IMR-90 (cell line): ENCODE measurements around the gene XDH. TPM values are rescaled to one million over a fixed set of nuclear protein-coding genes. Genes with fewer than 3 reads are reported as not detected.

Source experiments
- ATAC-seq: fragments of 200-7000 bp; cut with Tn5 transposase; 2 replicates; pipeline ENCODE4 v1.9.1; 2020; ENCODE audit warnings: low read depth, mild to moderate bottlenecking, moderate library complexity
- BruUV-seq: library from RNA; stranded (reverse); fragments of 400-500 nt; replicated peaks from 2 replicates; lab custom pipeline; 2021; lab: Mats Ljungman, UMichigan
- CTCF ChIA-PET: fragments of 300-600 bp; formaldehyde crosslinking; extraction: SDS; loops from one replicate; lab custom pipeline; 2021; ENCODE audit warnings: antibody characterized with exemption; lab: Yijun Ruan, JAX
- POLR2A ChIA-PET: fragments of 300-600 bp; sonication (Branson Sonifier 250); formaldehyde crosslinking; loops from one replicate; lab custom pipeline; 2022; ENCODE audit warnings: antibody characterized with exemption; ENCODE audit not compliant: unreplicated experiment; lab: Charles Lee
- DNase-seq: peaks from one replicate; pipeline ENCODE4 v3.0.0; 2013
- H2AFZ ChIP-seq: replicated peaks from 2 replicates; pipeline ENCODE3; 2013; ENCODE audit warnings: low read length, mild to moderate bottlenecking; ENCODE audit not compliant: poor library complexity
- H2AK5ac ChIP-seq: 2 replicates; pipeline ENCODE4 v1.6.1; 2013; ENCODE audit warnings: low read depth, low read length, inconsistent platforms
- H2AK9ac ChIP-seq: replicated peaks from 2 replicates; pipeline ENCODE3; 2013; ENCODE audit warnings: mild to moderate bottlenecking, low read depth, low read length, moderate library complexity; ENCODE audit not compliant: poor library complexity
- H2BK120ac ChIP-seq: 2 replicates; pipeline ENCODE4 v1.6.1; 2013; ENCODE audit warnings: low read depth, low read length, inconsistent platforms
- H2BK15ac ChIP-seq: 3 replicates; pipeline ENCODE4 v1.6.1; 2013; ENCODE audit warnings: low read depth, low read length, inconsistent platforms
- H2BK20ac ChIP-seq: 2 replicates; pipeline ENCODE4 v1.6.1; 2013; ENCODE audit warnings: low read depth, mild to moderate bottlenecking, inconsistent platforms, low read length, moderate library complexity
- H2BK5ac ChIP-seq: 2 replicates; pipeline ENCODE4 v1.6.1; 2013; ENCODE audit warnings: mild to moderate bottlenecking, low read depth, low read length, inconsistent platforms; ENCODE audit not compliant: poor library complexity, severe bottlenecking
- H3K14ac ChIP-seq: replicated peaks from 2 replicates; pipeline ENCODE4 v1.6.1; 2013; ENCODE audit warnings: low read depth, low read length, inconsistent platforms
- H3K18ac ChIP-seq: 2 replicates; pipeline ENCODE4 v1.6.1; 2013; ENCODE audit warnings: low read depth, low read length, control low read depth
- H3K23ac ChIP-seq: 2 replicates; pipeline ENCODE4 v1.6.1; 2013; ENCODE audit warnings: low read depth, low read length, inconsistent platforms
- H3K27ac ChIP-seq: 2 replicates; pipeline ENCODE4 v1.5.1; 2013; ENCODE audit warnings: mild to moderate bottlenecking, control low read depth, low read length; ENCODE audit not compliant: insufficient read depth
- H3K27me3 ChIP-seq: 2 replicates; pipeline ENCODE4 v1.6.1; 2013; ENCODE audit warnings: low read length; ENCODE audit not compliant: control insufficient read depth, insufficient read depth
- H3K36me3 ChIP-seq: 2 replicates; pipeline ENCODE4 v1.6.1; 2013; ENCODE audit warnings: low read length, mixed read lengths; ENCODE audit not compliant: control insufficient read depth, insufficient read depth
- H3K4ac ChIP-seq: 2 replicates; pipeline ENCODE4 v1.6.1; 2013; ENCODE audit warnings: low read depth, low read length, inconsistent platforms
- H3K4me1 ChIP-seq: 2 replicates; pipeline ENCODE4 v1.6.1; 2013; ENCODE audit warnings: low read length, mixed read lengths; ENCODE audit not compliant: control insufficient read depth, insufficient read depth
- H3K4me2 ChIP-seq: 2 replicates; pipeline ENCODE4 v1.6.1; 2013; ENCODE audit warnings: low read depth, mild to moderate bottlenecking, control low read depth, low read length, moderate library complexity
- H3K4me3 ChIP-seq: 2 replicates; pipeline ENCODE4 v1.5.1; 2013; ENCODE audit warnings: low read depth, mild to moderate bottlenecking, control low read depth, low read length, moderate library complexity; ENCODE audit not compliant: insufficient read depth
- H3K56ac ChIP-seq: 2 replicates; pipeline ENCODE4 v1.6.1; 2013; ENCODE audit warnings: low read length, inconsistent platforms; ENCODE audit not compliant: insufficient read depth; ENCODE audit errors: extremely low read depth
- H3K79me1 ChIP-seq, 2 experiments: 2 replicates each; pipeline ENCODE4 v1.6.1; 2013; ENCODE audit warnings: low read length in 2 of 2, inconsistent platforms in 1 of 2, low read depth in 1 of 2
- H3K9ac ChIP-seq: 2 replicates; pipeline ENCODE4 v1.6.1; 2013; ENCODE audit warnings: low read depth, low read length, control low read depth
- H3K9me1 ChIP-seq: 2 replicates; pipeline ENCODE4 v1.6.1; 2013; ENCODE audit warnings: low read length, inconsistent platforms; ENCODE audit not compliant: insufficient read depth
- H3K9me3 ChIP-seq: 2 replicates; pipeline ENCODE4 v1.6.1; 2013; ENCODE audit warnings: low read length; ENCODE audit not compliant: control insufficient read depth, insufficient read depth
- H4K20me1 ChIP-seq: 2 replicates; pipeline ENCODE4 v1.6.1; 2013; ENCODE audit warnings: low read length, inconsistent platforms; ENCODE audit not compliant: insufficient read depth
- H4K5ac ChIP-seq: 2 replicates; pipeline ENCODE4 v1.6.1; 2013; ENCODE audit warnings: mild to moderate bottlenecking, low read depth, low read length, control low read depth
- H4K8ac ChIP-seq, 2 experiments: 2 replicates each; pipeline ENCODE4 v1.6.1; 2013; ENCODE audit warnings: low read depth in 2 of 2, low read length in 2 of 2, control low read depth in 1 of 2, inconsistent platforms in 1 of 2
- H4K91ac ChIP-seq: 2 replicates; pipeline ENCODE4 v1.6.1; 2013; ENCODE audit warnings: low read depth, low read length, inconsistent platforms; ENCODE audit not compliant: insufficient read depth
- BHLHE40 ChIP-seq: fragments of 150-350 bp; IDR thresholded peaks from 2 replicates; pipeline ENCODE4 v1.6.1; 2016; ENCODE audit warnings: mild to moderate bottlenecking, low read depth, low read length
- CEBPB ChIP-seq: IDR thresholded peaks from 2 replicates; pipeline ENCODE4 v1.6.1; 2012; ENCODE audit warnings: low read depth, low read length, improper control_type of control experiment
- FOS ChIP-seq: fragments of 150-350 bp; IDR thresholded peaks from 2 replicates; pipeline ENCODE4 v1.6.1; 2016; ENCODE audit warnings: low read depth, low read length
- MAZ ChIP-seq: IDR thresholded peaks from 2 replicates; pipeline ENCODE4 v1.6.1; 2012; ENCODE audit warnings: low read depth, mild to moderate bottlenecking, low read length, improper control_type of control experiment, moderate library complexity, borderline replicate concordance
- NFE2L2 ChIP-seq: fragments of 150-350 bp; IDR thresholded peaks from 2 replicates; pipeline ENCODE4 v1.6.1; 2016; ENCODE audit warnings: low read depth, mild to moderate bottlenecking, low read length
- POLR2A ChIP-seq: IDR thresholded peaks from 2 replicates; pipeline ENCODE4 v1.6.1; 2012; ENCODE audit warnings: mild to moderate bottlenecking, low read depth, low read length
- RAD21 ChIP-seq: IDR thresholded peaks from 2 replicates; pipeline ENCODE4 v1.6.1; 2012; ENCODE audit warnings: low read length, improper control_type of control experiment
- RCOR1 ChIP-seq: IDR thresholded peaks from 2 replicates; pipeline ENCODE4 v1.6.1; 2012; ENCODE audit warnings: mild to moderate bottlenecking, low read length, improper control_type of control experiment; ENCODE audit not compliant: insufficient replicate concordance
- RFX5 ChIP-seq: IDR thresholded peaks from 2 replicates; pipeline ENCODE4 v1.8.0; 2012; ENCODE audit warnings: low read depth, mild to moderate bottlenecking, low read length, moderate library complexity
- SMC3 ChIP-seq: fragments of 150-350 bp; IDR thresholded peaks from 2 replicates; pipeline ENCODE4 v1.6.1; 2016; ENCODE audit warnings: low read depth, mild to moderate bottlenecking, antibody characterized with exemption, low read length, moderate library complexity
- WGBS, 2 experiments: methylation state at CpG; one replicate each; pipeline versions ENCODE4 v1.1.5 to v1.1.7; 2013; ENCODE audit warnings: missing lambda C conversion rate in 2 of 2; ENCODE audit not compliant: insufficient read length in 1 of 2; ENCODE audit errors: extremely low coverage in 2 of 2; 5-methylcytosine and 5-hydroxymethylcytosine counted together
- dilution Hi-C: fragments of 300-500 bp; cut with HindIII; formaldehyde crosslinking; loops from one replicate; pipeline ENCODE4 v1.14.3; 2018; ENCODE audit warnings: low sequenced_read_pairs; ENCODE audit not compliant: unreplicated experiment
- in situ Hi-C: fragments of 300-500 bp; cut with MboI; formaldehyde crosslinking; loops from 3 replicates; pipeline ENCODE4 v1.14.3; 2019; ENCODE audit warnings: low sequenced_read_pairs, inconsistent platforms, mixed read lengths
- intact Hi-C: fragments of 100-400 bp; cut with micrococcal nuclease; formaldehyde crosslinking; loops from 2 replicates; pipeline ENCODE4 v1.10.0; 2022
- polyA plus RNA-seq, 3 experiments: library from polyadenylated mRNA; depleted of rRNA; stranded (reverse); fragments of >200 nt; gene quantifications; 2 replicates each; pipeline ENCODE4 v1.2.3, GENCODE V29; 2012; ENCODE audit warnings: low replicate concordance in 1 of 3
- total RNA-seq: library from RNA; depleted of rRNA; stranded (reverse); fragments of >200 nt; gene quantifications from 2 replicates; pipeline ENCODE4 v1.2.3, GENCODE V29; 2012
- TF ChIP-seq, protein P1 (sequence below): conservative IDR thresholded peaks from 2 replicates; pipeline ENCODE4 v1.5.1; 2012; ENCODE audit warnings: mild to moderate bottlenecking, low read depth, low read length, improper control_type of control experiment

Gene XDH
- total and polyA plus RNA-seq, 2 of the 4 experiments (the other 2 are of a cell fraction), result 0.46 to 1.1 TPM

DNA sequence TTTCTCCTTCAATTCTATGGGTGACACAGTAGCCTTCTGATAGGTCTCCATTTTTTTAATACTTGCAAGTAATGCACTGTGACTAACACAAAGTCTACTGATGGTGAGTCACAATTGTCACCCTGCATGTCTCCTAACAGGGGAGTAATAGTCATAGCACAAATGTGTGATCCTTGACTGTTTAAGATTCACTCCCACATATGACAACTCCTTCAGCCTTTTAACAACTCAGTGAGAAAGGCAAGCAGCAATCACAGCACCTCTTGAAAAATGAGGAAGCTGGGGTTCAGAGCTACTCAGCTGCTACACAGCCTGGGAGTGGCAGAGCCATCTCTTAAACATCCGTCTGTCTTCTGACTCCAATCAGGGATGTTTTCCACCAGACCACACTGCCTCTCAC lies 116.8 kb downstream of the XDH start:
- no TSS peak for BruUV-seq
- Histone ChIP-seq H3K9ac (0 out of 2 replicates have a peak overlapping the region, but pooled peaks have one; percentile 2), H2BK15ac (peak overlapping the region; percentile 70; the same call in 1 of the 3 replicates), H3K4me1 (peaks cover 18% of the 10 kb centered on the region), H3K9me1 (0 out of 2 replicates have a peak, but pooled peaks cover 2% of the 10 kb centered on the region), H2AFZ (no peak overlapping the region), H3K4me3 (no peak overlapping the region), H4K20me1 (no peaks in the 10 kb centered on the region), H2BK120ac (peak overlapping the region; percentile 20; the same call in 1 of the 2 replicates), H3K36me3 (no peaks in the 10 kb centered on the region), H4K8ac (no peak overlapping the region), H4K5ac (peak overlapping the region; percentile 4; the same call in 1 of the 2 replicates), H3K14ac (peak overlapping the region; percentile 2; the same call in 1 of the 2 replicates), H3K27ac (no peak overlapping the region), H3K27me3 (no peaks in the 10 kb centered on the region), H2BK20ac (no peak overlapping the region), H3K4me2 (no peak overlapping the region), H2BK5ac (no peak overlapping the region), H3K9me3 (no peaks in the 10 kb centered on the region), H2AK5ac (0 out of 2 replicates have a peak overlapping the region, but pooled peaks have one; percentile 29), H3K23ac (0 out of 2 replicates have a peak overlapping the region, but pooled peaks have one; percentile 0), H3K18ac (peak overlapping the region; percentile 8; the same call in 1 of the 2 replicates), H3K79me1 (no peaks in the 10 kb centered on the region), H3K56ac (no peak overlapping the region), H3K4ac (peak overlapping the region; percentile 14; the same call in 1 of the 2 replicates), H2AK9ac (no peak overlapping the region), H4K91ac (no peak overlapping the region)
- intact Hi-C loops, result no loop called here
- in situ Hi-C loops, result no loop called here
- peak; percentile 30 for ATAC-seq
- TF ChIP-seq MAZ, result no peak
- no peak for TF ChIP-seq RAD21
- TF ChIP-seq, protein P1, sequence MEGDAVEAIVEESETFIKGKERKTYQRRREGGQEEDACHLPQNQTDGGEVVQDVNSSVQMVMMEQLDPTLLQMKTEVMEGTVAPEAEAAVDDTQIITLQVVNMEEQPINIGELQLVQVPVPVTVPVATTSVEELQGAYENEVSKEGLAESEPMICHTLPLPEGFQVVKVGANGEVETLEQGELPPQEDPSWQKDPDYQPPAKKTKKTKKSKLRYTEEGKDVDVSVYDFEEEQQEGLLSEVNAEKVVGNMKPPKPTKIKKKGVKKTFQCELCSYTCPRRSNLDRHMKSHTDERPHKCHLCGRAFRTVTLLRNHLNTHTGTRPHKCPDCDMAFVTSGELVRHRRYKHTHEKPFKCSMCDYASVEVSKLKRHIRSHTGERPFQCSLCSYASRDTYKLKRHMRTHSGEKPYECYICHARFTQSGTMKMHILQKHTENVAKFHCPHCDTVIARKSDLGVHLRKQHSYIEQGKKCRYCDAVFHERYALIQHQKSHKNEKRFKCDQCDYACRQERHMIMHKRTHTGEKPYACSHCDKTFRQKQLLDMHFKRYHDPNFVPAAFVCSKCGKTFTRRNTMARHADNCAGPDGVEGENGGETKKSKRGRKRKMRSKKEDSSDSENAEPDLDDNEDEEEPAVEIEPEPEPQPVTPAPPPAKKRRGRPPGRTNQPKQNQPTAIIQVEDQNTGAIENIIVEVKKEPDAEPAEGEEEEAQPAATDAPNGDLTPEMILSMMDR, result no peak
- no peak for TF ChIP-seq RFX5
- TF ChIP-seq POLR2A, result no peak
- TF ChIP-seq CEBPB, result no peak
- no peak for TF ChIP-seq SMC3
- 0 out of 2 replicates have a peak, but pooled peaks have one; percentile 24 for TF ChIP-seq BHLHE40
- TF ChIP-seq RCOR1, result no peak
- TF ChIP-seq NFE2L2, result no peak
- peak; percentile 71 for TF ChIP-seq FOS
- POLR2A ChIA-PET, result no interaction called here
- CTCF ChIA-PET, result interaction anchor here (1.0 kb wide), 1 partner anchor 90 kb away, joined by 3 read pairs; no protein-coding TSS in a partner anchor
- dilution Hi-C loops, result no loop called here
- DNase-seq, result peak; percentile 58
- 60% methylated on average over 1 of the region's 1 CpG; no CpG with 5 or more reads in 1 of the 2 experiments for WGBS, 2 experiments
